Measurements from ENCODE around the gene SCNN1A.

Gene SCNN1A

GRCh38 chr12:6369916-6370575, 5.3 kb downstream of the SCNN1A start:
- in situ Hi-C loops (cut with MboI; ENCODE audit: low sequenced_read_pairs) = no loop called here

- in situ Hi-C loops (cut with MboI; ENCODE audit: low sequenced_read_pairs) = no loop called here
These were observed 6.3 kb downstream of the SCNN1A start for GRCh38 chr12:6368906-6369525.

GRCh38 chr12:6367969-6368892, 7.1 kb downstream of the SCNN1A start:
- in situ Hi-C loops (cut with MboI; ENCODE audit: low sequenced_read_pairs) = no loop called here

- in situ Hi-C loops (cut with MboI; ENCODE audit: low sequenced_read_pairs) = no loop called here
These were observed 8.0 kb downstream of the SCNN1A start for GRCh38 chr12:6367065-6367968.

GRCh38 chr12:6364044-6364374, 11.4 kb downstream of the SCNN1A start:
- in situ Hi-C loops (cut with MboI; ENCODE audit: low sequenced_read_pairs) = no loop called here

- in situ Hi-C loops (cut with MboI; ENCODE audit: low sequenced_read_pairs) = no loop called here
These were observed 11.9 kb downstream of the SCNN1A start for GRCh38 chr12:6363330-6364043.

- in situ Hi-C loops (cut with MboI; ENCODE audit: low sequenced_read_pairs) = no loop called here
These were observed 12.4 kb downstream of the SCNN1A start for GRCh38 chr12:6363010-6363329.

- in situ Hi-C loops (cut with MboI; ENCODE audit: low sequenced_read_pairs) = no loop called here
These were observed 13.0 kb downstream of the SCNN1A start for GRCh38 chr12:6362403-6362802.

- in situ Hi-C loops (cut with MboI; ENCODE audit: low sequenced_read_pairs) = no loop called here
These were observed 13.5 kb downstream of the SCNN1A start for GRCh38 chr12:6361834-6362233.

GRCh38 chr12:6360578-6361490, 14.5 kb downstream of the SCNN1A start:
- in situ Hi-C loops (cut with MboI; ENCODE audit: low sequenced_read_pairs) = no loop called here

GRCh38 chr12:6360080-6360571, 15.2 kb downstream of the SCNN1A start:
- in situ Hi-C loops (cut with MboI; ENCODE audit: low sequenced_read_pairs) = no loop called here

GRCh38 chr12:6358881-6359280, 16.5 kb downstream of the SCNN1A start:
- in situ Hi-C loops (cut with MboI; ENCODE audit: low sequenced_read_pairs) = no loop called here

GRCh38 chr12:6356374-6356820, 19.0 kb downstream of the SCNN1A start:
- in situ Hi-C loops (cut with MboI; ENCODE audit: low sequenced_read_pairs) = no loop called here

- in situ Hi-C loops (cut with MboI; ENCODE audit: low sequenced_read_pairs) = no loop called here
These were observed 19.6 kb downstream of the SCNN1A start for GRCh38 chr12:6355491-6356373.

- in situ Hi-C loops (cut with MboI; ENCODE audit: low sequenced_read_pairs) = no loop called here
These were observed 20.6 kb downstream of the SCNN1A start for GRCh38 chr12:6354495-6355393.

GRCh38 chr12:6352193-6353173, 22.9 kb downstream of the SCNN1A start:
- in situ Hi-C loops (cut with MboI; ENCODE audit: low sequenced_read_pairs) = no loop called here
